NCI-H146 (cell line): ENCODE results near the gene IGHMBP2.
"Not testable (repeated sequence)": the region's sequence is repeated elsewhere in the genome, so short reads cannot be mapped to it uniquely, and the experiment has no call there.

Experiments
- DNase-seq: peaks from one replicate; lab custom pipeline; 2025; lab: John Stamatoyannopoulos, UW

Gene IGHMBP2

GRCh38 chr11:68903288-68904247, at the start of gene IGHMBP2, which contains the start of gene MRPL21:
Gene IGHMBP2 (plus strand): TSS chr11:68903891. CDS start chr11:68903953, 62 bp downstream.
Gene MRPL21 (minus strand): TSS chr11:68903832. CDS start chr11:68903810, 22 bp downstream.
- DNase-seq, result peak; percentile 85

DNA sequence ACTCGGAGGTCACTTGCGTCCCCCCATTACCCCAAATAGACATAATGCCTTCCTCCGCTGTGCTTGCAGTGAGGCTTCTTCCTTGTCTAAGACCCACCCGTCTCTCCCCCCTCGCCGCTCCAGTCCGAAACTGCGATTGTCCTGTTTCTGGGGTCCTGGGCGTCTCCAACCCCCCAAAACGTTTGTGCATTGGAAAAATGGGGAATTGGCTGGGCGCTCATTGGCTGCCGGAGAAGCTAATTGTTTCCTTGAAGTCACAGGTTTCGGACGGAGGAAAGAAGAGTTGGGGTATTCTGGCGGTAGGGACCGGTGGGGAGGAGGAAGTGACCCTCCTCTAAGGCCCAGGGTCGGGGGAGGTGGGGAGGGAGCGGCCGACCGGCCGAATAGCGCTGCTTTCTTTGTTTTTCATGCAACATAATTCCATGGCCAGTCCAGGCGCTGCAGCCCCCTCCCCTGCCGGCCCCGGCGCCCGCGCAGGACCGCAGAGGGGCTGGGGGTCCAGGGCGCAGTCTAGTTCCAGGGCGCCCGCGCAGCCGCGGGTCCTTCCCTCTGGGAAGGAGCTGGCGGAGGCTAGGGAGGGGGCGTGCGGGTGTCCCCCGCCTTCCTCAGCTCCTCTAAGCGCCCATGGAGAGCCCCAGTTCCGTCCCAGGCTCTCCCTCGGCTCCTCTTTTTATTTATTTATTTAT, 49.3 kb upstream of the IGHMBP2 start:
- no peak for DNase-seq

DNA sequence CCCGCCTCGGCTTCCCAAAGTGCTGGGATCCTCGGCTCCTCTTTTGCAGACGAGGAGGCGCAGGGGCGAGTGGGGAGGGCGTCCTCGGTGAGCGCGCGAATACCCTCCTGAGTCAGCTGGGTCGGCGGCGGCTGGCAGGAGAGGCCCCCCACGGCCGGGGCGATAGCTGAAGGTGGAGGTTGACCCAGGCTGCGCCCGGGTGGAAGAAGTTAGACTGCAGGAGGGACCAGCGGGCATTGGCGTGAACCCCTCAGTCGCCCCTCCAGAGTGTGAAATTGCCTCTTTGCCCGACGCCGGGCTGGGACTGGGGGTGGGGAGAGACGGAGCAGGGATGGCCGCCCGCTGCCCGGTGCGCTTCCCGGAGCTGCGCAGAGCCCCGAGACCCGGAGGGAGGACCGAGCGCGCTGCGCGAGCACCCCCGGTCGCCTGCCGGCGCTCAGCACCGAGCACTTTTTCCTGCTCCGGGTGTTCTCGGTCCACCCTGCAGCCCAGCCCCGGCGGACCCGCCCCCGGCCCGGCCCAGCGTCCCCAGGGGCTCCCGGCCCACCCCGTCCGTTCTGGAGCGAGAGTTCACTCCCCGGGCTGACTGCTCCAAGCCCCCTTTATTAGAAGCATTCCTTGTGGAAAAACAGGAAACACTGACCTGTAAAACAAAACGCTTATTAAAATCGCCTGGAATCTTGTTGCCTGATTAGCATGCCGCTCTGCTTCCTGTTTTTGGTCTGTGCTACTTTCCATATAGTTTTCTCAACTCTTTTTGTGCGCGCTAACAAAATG, 48.3 kb upstream of the IGHMBP2 start:
- no peak for DNase-seq

- not testable (repeated sequence) for DNase-seq
These were observed 47.2 kb upstream of the IGHMBP2 start for GRCh38 chr11:68856425-68857030.

DNA sequence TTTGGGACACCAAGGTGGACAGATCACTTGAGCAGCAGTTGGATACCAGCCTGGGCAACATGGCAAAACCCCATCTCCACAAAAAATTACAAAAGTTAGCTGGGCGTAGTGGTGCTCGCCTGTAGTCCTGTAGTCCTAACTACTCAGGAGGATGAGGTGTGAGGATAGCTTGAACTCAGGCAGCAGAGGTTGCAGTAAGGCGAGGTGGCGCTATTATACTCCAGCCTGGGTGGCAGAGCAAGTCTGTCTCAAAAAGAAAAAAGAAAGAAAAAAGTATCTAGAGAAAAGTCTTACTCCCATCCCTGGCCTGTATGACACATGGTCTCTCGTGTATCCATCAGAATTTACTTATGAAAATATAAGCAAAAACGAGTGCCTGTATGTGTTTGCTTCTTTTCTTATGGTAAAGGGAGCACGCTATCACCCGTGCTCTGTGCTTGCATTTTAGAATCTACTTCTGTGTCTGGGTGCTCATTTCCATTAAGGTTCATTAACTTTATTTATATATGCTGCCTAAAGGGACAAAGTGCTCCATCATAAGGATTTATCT, 46.6 kb upstream of the IGHMBP2 start:
- DNase-seq, result no peak

GRCh38 chr11:68859123-68859522, 44.6 kb upstream of the IGHMBP2 start:
- no peak for DNase-seq

DNA sequence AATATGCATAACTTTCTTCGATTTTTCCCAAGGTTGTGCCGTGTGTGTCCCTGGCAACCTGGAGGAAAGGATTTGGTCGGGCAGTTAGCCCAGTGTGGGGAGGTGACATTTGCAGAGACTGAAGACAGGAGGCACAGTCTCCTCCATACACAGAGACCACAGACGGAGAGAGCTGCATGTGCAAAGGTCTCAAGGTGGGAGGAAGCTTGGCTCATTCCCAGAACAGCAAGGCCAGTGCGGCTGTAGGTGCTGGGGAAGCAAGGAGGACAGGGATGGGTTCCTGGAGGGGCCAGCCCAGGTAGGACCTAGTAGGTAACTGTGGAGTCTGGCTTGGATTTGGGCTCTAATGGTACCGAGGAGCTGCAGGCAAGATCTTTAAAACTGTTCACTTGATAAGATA, 41.3 kb upstream of the IGHMBP2 start:
- DNase-seq, result no peak

- DNase-seq, result no peak
These were observed 40.0 kb upstream of the IGHMBP2 start for GRCh38 chr11:68863553-68864265.

DNA sequence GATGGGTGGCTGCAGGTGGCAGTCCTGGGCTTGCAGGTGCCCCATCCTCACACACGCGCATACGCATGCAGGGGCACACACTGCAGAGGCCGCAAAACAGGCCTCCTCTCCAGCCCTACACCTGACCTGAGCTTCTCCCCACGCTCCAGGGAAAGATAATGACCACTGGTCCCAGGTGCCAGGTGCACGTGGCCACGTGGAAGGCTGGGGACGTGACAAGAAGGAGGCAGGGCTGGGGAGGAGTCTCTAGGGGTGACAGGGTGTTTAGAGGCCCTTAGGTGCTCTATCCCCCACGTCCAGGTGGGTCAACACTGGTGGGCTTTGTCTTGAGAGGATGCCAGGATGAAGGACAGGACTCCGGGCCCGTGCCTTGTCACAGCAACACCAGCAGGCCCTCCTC, 38.5 kb upstream of the IGHMBP2 start:
- no peak for DNase-seq

DNA sequence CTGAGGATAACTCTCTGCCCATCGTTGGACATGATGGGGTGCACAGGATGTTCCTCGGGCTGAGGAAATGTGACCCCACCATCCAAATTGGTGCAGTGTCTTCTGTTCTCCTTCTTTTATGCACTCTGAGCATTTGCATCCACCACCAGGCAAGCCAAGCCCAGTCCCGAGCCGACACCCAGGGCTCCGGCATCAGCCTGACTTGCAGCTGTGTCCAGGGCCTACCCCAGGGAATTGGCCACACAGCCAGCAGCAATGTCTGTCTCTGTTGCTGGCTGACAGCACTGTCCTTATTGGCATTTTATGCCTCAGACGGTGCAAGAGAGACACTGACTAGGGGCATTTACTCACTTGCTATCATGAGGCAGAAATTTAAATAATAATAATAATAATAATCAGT, 36.6 kb upstream of the IGHMBP2 start:
- no peak for DNase-seq

DNA sequence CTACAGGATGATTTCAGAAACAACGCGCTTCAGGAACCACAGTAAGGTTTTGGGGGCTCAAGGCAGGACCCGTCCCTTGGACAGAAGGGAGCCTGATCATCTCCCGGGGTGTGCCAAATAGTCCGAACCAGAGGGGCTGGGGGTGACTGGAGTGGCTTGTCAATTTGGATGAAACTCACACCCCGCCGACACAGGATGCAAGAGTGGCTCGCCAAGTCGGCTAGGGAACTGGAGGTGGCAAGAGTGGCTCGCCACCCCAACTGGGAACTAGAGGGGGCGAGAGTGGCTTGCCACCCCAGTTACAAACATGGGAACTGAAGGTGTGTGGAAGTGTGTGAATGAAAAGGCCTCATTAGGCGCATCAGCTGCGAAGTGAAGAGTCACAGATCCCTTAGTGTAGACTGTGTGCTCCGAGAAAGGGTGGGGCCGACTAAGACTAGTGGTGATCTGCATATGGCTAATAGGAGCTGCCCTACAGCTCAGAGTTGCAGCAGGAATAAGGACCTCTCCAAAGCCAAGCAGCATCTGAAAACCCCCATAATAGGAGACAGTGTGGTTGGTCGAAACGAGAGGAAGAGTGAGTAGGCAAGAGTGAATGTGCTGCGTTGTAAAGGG, 35.4 kb upstream of the IGHMBP2 start:
- DNase-seq, result no peak

DNA sequence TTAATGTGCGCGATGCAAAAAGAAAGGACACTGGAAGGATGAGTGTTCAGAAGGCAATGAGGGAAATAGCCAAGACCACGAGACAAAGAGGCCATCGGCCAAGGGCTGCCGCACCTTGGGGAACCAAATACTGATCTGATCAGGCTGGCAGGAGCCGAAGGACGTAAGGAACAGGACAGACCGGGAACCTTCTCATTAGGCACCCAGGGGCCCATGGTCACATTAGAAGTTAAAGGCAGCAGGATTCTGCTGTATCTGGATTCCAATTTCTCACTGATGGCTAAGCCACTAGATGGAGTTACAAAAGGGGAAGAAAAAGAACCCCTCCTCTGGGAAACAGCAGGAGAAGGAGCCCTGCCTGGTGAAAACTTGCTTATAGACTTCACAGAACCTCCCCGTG, 33.2 kb upstream of the IGHMBP2 start:
- no peak for DNase-seq

DNA sequence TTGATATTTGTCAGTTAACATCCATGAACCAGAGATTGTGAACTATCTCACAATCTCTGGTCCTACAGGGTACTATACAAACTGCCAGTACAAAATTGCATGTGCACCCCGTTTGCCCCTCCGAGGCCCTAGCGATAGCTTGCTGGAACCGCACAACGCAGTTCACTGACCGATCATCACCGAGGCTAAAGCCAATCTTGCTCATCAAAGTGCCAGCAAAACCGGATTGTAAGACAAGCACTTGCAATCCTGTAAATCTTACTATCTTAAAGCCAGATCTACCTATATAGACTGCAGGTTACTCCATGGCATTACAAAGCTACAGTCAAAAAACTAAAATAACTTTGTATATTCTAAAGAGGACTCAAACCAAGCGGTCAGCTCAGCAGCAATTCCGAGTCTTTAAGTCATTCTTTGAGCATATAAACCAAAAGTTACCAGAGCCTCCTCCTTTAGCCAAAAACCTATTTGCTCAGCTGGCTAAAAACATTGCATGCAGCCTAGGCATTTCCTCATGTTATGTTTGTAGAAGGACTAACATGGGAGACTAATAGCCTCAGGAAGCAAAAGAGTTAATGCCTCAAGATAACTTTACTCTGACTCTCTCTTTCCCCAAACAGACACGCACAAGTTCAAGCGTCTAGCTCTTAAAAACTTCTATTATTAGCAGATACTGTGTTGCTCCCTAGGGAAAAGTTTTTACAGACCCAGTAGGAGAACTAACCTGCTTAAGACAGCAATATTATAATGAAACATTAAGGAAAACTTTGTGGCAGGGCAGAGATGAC, 31.3 kb upstream of the IGHMBP2 start:
- DNase-seq, result no peak

DNA sequence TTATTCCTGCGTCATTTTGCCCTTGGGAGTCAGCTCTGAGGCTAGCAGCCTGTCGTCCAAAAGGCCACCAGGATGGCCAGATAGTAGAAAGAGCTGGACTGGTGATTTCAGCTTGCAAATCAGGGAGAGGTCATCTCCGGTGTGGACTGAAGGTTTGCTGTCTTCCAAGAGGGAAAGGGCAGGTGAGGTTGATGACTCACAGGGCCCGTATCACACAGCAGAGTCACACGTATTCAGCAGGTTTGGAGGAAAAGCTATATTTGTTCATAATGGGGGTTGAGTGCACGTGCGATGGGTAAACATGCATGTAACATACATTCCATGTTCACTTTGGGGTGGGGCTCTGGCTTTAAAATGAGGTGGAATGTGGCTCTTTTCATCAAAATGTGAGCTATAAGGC, 25.7 kb upstream of the IGHMBP2 start:
- DNase-seq, result no peak

DNA sequence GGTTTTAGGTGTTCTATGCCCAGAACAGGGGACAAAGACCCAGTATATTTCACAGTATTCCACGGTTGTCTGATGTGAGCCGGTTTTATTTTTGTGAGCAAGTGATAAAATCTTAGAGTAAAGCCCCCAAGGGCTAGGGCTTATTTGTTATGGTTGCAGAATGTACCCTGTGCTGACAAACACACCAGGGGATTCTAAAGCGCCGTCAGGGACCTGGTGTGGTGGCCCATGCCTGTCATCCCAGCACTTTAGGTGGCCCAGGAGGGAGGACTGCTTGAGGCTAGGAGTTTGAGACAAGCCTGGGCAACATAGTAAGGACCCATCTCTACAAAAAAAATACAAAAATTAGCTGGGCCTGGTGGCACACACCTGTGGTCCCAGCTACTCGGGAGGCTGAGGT, 22.8 kb upstream of the IGHMBP2 start:
- DNase-seq, result no peak

DNA sequence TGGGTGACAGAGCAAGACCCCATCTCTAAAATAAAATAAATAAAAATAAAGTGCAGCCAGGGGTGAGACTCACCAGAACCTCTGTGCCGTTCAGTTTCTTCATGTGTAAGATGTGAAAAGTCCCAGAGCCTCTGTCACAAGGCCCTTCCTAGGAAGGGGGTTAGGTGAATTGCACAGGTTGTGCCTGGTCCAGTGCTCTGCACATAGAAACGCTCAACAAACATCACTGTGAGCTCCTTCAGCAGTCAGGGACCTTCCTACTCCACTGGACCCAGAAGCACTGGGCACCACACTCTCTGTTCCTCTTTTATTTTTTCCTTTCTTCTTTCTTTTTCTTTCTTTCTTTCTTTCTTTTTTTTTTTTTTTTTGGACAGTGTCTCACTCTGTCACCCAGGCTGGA, 22.4 kb upstream of the IGHMBP2 start:
- no peak for DNase-seq

GRCh38 chr11:68882391-68882790, 21.3 kb upstream of the IGHMBP2 start:
- no peak for DNase-seq

DNA sequence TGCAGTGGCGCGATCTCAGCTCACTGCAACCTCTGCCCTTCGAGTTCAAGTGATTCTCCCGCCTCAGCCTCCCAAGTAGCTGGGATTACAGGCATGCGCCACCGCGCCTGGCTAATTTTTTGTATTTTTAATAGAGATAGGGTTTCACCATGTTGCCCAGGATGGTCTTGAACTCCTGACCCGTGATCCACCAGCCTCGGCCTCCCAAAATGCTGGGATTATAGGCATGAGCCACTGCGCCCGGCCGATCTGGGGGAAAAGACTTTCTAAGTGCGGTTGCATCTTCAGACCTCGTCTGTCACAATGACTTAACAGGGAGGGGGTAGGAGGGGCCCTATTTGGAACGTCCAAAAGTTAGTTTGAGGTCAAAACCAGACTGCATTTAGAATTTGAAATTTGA, 18.9 kb upstream of the IGHMBP2 start:
- not testable (repeated sequence) for DNase-seq

DNA sequence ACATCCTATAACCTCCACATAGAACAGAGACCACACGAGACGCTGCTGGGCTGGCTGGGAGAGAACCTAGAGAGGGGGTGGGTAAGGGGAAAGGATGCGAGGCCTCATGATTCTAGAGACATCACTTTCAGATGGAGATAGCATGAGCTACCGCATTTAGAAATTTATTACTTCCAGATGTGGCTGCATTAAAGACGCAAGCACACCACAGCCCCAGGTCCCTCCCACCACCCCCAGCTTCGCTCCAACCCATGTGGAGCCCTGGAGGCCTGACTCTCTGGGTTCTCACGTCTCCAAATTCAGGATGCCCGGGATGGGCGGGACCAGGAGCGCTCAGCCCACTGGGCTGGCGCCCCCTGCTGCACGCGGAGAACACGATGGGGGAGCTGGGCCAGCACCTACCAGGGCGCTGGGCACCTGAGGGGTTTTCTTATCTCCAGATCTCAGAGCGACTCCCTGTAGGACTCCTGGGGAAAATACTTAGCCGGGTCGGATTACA, 13.7 kb upstream of the IGHMBP2 start:
- DNase-seq, result no peak
